SK-N-MC (cell line): ENCODE measurements around the gene FHIP2A.
"Not testable (repeated sequence)": the region's sequence is repeated elsewhere in the genome, so short reads cannot be mapped to it uniquely, and the experiment has no call there.

ENCODE experiments used
- DNase-seq: peaks from one replicate; pipeline ENCODE4 v3.0.0-alpha.2; 2011; ENCODE audit warnings: low read depth, low spot score
- H3K27ac ChIP-seq: fragments of 200-600 bp; sonication (generic); 2 replicates; pipeline ENCODE4 v1.5.1; 2016; ENCODE audit warnings: mixed run types
- H3K36me3 ChIP-seq: fragments of 200-600 bp; sonication (generic); 2 replicates; pipeline ENCODE4 v1.6.1; 2017; ENCODE audit warnings: antibody characterized with exemption, low read length, mixed read lengths; ENCODE audit not compliant: insufficient read depth
- H3K4me3 ChIP-seq: fragments of 200-600 bp; sonication (generic); 2 replicates; pipeline ENCODE4 v1.5.1; 2016
- H3K9ac ChIP-seq: fragments of 200-600 bp; sonication (generic); 2 replicates; pipeline ENCODE4 v1.8.0; 2017; ENCODE audit warnings: mixed run types, mixed read lengths; ENCODE audit not compliant: insufficient read length
- H3K9me3 ChIP-seq: fragments of 200-600 bp; sonication (generic); 2 replicates; pipeline ENCODE4 v1.6.1; 2017; ENCODE audit warnings: low read depth, mild to moderate bottlenecking, antibody characterized with exemption, low read length, moderate library complexity, mixed read lengths
- EZH2 ChIP-seq: fragments of 200-600 bp; sonication (generic); IDR thresholded peaks from one replicate; pipeline ENCODE4 v1.6.1; 2017; ENCODE audit warnings: antibody characterized with exemption
- FOXP2 ChIP-seq: optimal IDR thresholded peaks from 2 replicates; pipeline ENCODE3; 2011; ENCODE audit warnings: mild to moderate bottlenecking, moderate library complexity; ENCODE audit not compliant: insufficient read depth; ENCODE audit errors: extremely low read length, control extremely low read depth
- POLR2AphosphoS5 ChIP-seq: IDR thresholded peaks from 2 replicates; pipeline ENCODE4 v1.6.1; 2012; ENCODE audit warnings: mild to moderate bottlenecking, low read depth, low read length, borderline replicate concordance

The FHIP2A gene

GRCh38 chr10:114829160-114829909 lies 7.8 kb downstream of the FHIP2A start:
- no peaks in the 10 kb centered on the region for H3K9me3 ChIP-seq
- H3K36me3 ChIP-seq: peaks cover 7% of the 10 kb centered on the region; the same call in 1 of the 2 replicates
- TF ChIP-seq POLR2AphosphoS5 (no peak), FOXP2 (no peak), EZH2 (no peak)
- no peak overlapping the region for H3K9ac ChIP-seq
- H3K27ac ChIP-seq: no peak overlapping the region
- no peak for DNase-seq
- no peak overlapping the region for H3K4me3 ChIP-seq

GRCh38 chr10:114831186-114831867 lies 9.7 kb downstream of the FHIP2A start:
- Histone ChIP-seq H3K36me3 (peaks cover 7% of the 10 kb centered on the region; the same call in 1 of the 2 replicates), H3K4me3 (no peak overlapping the region), H3K9ac (no peak overlapping the region), H3K9me3 (no peaks in the 10 kb centered on the region), H3K27ac (no peak overlapping the region)
- TF ChIP-seq EZH2: no peak
- DNase-seq: no peak

GRCh38 chr10:114837690-114838089 lies 16.1 kb downstream of the FHIP2A start:
- TF ChIP-seq POLR2AphosphoS5: no peak
- no peak for TF ChIP-seq FOXP2
- TF ChIP-seq EZH2: no peak
- peaks cover 11% of the 10 kb centered on the region; the same call in 1 of the 2 replicates for H3K36me3 ChIP-seq
- no peak for DNase-seq
- H3K27ac ChIP-seq: no peak overlapping the region
- no peak overlapping the region for H3K4me3 ChIP-seq
- no peak overlapping the region for H3K9ac ChIP-seq
- H3K9me3 ChIP-seq: no peaks in the 10 kb centered on the region

DNA sequence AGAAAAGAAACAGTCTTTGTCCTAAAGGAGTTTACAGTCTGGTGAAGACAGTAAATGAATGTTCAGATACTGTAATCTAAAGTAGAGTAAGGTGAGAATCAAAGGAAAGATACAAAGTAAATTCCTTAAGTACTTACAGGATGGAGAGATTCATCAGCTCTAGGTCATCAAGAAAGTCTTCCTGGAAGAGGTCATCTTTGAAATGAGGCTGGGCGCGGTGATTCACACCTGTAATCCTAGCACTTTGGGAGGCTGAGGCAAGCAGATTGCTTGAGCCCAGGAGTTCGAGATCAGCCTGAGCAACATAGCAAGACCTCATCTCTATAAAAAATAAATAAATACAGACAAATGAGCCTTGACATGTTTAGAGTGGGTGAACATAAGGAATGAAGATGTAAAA lies 18.3 kb downstream of the FHIP2A start:
- Histone ChIP-seq H3K9me3 (no peaks in the 10 kb centered on the region), H3K27ac (no peak overlapping the region), H3K4me3 (no peak overlapping the region), H3K9ac (no peak overlapping the region), H3K36me3 (peaks cover 7% of the 10 kb centered on the region; the same call in 1 of the 2 replicates)
- TF ChIP-seq FOXP2 (no peak), EZH2 (no peak), POLR2AphosphoS5 (no peak)
- DNase-seq: no peak

- peaks cover 33% of the 10 kb centered on the region for H3K36me3 ChIP-seq
- no peak overlapping the region for H3K9ac ChIP-seq
- no peaks in the 10 kb centered on the region for H3K9me3 ChIP-seq
These were observed 24.6 kb downstream of the FHIP2A start for GRCh38 chr10:114845978-114846693.

DNA sequence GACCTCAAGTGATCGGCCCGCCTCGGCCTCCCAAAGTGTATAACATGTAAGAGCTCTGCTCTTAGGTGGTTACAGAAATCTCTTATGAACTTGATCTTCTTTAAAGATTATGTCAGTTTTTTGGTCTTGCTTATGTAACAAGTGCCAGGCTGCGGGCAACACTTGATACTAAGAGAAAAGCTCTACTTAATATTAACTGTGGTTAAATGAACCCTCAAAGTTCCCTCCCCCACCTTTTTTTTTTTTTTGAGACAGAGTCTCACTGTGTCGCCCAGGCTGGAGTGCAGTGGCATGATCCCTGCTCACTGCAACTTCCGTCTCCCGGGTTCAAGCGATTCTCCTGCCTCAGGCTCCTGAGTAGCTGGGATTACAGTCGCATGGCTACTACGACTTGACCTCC lies 25.9 kb downstream of the FHIP2A start:
- H3K36me3 ChIP-seq: peaks cover 33% of the 10 kb centered on the region
- not testable (repeated sequence) for H3K9ac ChIP-seq, DNase-seq, H3K9me3 ChIP-seq, H3K27ac ChIP-seq, H3K4me3 ChIP-seq

More at GRCh38 chr10:114845978-114846693, 24.6 kb downstream of the FHIP2A start:
- DNase-seq: no peak
- no peak overlapping the region for H3K27ac ChIP-seq
- no peak overlapping the region for H3K4me3 ChIP-seq
- no peak for TF ChIP-seq FOXP2
- no peak for TF ChIP-seq POLR2AphosphoS5
- no peak for TF ChIP-seq EZH2

GRCh38 chr10:114849674-114850073 lies 28.1 kb downstream of the FHIP2A start:
- Histone ChIP-seq H3K9ac (no peak overlapping the region), H3K9me3 (no peaks in the 10 kb centered on the region), H3K27ac (no peak overlapping the region), H3K36me3 (peaks cover 30% of the 10 kb centered on the region), H3K4me3 (no peak overlapping the region)
- TF ChIP-seq POLR2AphosphoS5: no peak
- TF ChIP-seq FOXP2: no peak
- TF ChIP-seq EZH2: no peak
- DNase-seq: no peak

DNA sequence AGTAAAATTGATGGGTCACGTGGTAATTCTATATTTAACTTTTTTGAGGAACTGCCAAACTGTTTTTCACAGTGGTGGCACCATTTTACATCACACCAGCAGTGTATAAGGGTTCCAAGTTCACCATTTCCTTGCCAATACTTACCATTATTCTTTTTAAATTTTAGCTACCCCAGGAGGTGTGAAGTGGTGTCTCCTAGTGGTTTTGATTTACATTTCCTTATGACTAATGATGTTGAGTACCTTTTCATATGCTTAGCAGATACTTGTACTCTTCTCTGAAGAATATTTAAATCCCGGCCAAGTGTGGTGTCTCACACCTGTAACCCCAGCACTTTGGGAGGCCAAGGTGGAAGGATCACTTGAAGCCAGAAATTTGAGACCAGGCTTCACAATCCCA lies 28.5 kb downstream of the FHIP2A start:
- DNase-seq: no peak
- Histone ChIP-seq H3K27ac (no peak overlapping the region), H3K36me3 (peaks cover 30% of the 10 kb centered on the region), H3K9me3 (no peaks in the 10 kb centered on the region), H3K4me3 (no peak overlapping the region), H3K9ac (no peak overlapping the region)
- TF ChIP-seq EZH2 (no peak), FOXP2 (no peak)
